Body of pancreas (tissue), 4 donors: ENCODE results near the gene CCNY.

Source experiments
- POLR2A ChIP-seq, 3 donors: fragments of 450-650 bp; IDR thresholded peaks; one replicate each; pipeline ENCODE4 v1.6.1; 2016; ENCODE audit warnings: antibody characterized with exemption in 3 of 3, mild to moderate bottlenecking in 2 of 3
- TF ChIP-seq, protein P1 (sequence below), 7 experiments: fragments of 450-650 bp in 4 of 7; fragments of 200-600 bp in 3 of 7; sonication (generic) in 3 of 7; IDR thresholded peaks; one replicate each; pipeline ENCODE4 v1.5.1; 2016 to 2019; ENCODE audit warnings: antibody characterized with exemption in 7 of 7

DNA sequence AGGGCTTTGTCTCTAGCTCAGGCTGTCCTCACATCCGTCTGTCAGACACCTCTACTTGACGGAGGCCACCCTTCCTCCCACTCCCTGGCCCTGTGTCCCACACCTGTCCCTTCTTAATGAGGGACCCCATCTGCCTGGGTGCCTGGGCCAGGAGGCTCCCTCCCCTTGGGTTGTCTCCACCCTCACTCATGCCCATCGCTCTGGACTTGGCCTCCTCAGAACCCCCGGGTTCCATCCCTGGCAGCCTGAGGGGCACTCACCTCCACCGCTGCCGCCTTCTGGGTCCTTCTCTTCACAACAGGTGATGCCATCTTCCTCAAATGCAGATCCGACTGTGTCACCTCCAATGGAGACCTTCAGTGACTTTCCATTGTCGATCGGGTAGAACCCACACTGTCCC, 248.6 kb downstream of the CCNY start:
- TF ChIP-seq, protein P1, sequence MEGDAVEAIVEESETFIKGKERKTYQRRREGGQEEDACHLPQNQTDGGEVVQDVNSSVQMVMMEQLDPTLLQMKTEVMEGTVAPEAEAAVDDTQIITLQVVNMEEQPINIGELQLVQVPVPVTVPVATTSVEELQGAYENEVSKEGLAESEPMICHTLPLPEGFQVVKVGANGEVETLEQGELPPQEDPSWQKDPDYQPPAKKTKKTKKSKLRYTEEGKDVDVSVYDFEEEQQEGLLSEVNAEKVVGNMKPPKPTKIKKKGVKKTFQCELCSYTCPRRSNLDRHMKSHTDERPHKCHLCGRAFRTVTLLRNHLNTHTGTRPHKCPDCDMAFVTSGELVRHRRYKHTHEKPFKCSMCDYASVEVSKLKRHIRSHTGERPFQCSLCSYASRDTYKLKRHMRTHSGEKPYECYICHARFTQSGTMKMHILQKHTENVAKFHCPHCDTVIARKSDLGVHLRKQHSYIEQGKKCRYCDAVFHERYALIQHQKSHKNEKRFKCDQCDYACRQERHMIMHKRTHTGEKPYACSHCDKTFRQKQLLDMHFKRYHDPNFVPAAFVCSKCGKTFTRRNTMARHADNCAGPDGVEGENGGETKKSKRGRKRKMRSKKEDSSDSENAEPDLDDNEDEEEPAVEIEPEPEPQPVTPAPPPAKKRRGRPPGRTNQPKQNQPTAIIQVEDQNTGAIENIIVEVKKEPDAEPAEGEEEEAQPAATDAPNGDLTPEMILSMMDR (IDR thresholded peaks at IDR 0.05) = no peak
- TF ChIP-seq POLR2A (IDR thresholded peaks at IDR 0.05) = no peak
